22Rv1 (cell line): ENCODE measurements around the gene ERFL.

Source experiments
- ZFX ChIP-seq: fragments of 450-650 bp; IDR thresholded peaks from 2 replicates; pipeline ENCODE4 v1.6.1; 2017; ENCODE audit warnings: antibody characterized with exemption, borderline replicate concordance
- TF ChIP-seq, protein P1 (sequence below): fragments of 450-650 bp; IDR thresholded peaks from 2 replicates; pipeline ENCODE4 v1.5.1; 2017; ENCODE audit warnings: mild to moderate bottlenecking

DNA sequence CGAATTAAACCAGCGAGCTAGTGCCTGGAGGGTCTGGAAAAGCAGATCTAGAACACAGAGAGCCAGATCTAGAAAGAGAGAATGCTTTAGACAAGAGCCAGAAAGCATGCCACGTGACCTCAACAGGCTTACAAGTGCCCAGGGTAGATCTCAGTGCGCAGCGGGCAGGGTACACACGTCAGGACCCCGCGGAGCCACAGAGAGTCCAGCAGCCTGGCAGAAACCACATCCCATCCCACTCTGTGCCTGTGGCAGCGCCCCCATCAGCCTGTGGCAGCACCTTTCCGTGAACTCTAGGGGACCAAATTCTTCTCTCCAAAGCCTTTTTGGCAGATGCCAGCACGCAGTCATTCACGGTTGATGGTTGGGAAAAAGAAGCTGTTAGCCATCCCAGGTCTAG is 39.3 kb downstream of the ERFL start:
- TF ChIP-seq, protein P1, sequence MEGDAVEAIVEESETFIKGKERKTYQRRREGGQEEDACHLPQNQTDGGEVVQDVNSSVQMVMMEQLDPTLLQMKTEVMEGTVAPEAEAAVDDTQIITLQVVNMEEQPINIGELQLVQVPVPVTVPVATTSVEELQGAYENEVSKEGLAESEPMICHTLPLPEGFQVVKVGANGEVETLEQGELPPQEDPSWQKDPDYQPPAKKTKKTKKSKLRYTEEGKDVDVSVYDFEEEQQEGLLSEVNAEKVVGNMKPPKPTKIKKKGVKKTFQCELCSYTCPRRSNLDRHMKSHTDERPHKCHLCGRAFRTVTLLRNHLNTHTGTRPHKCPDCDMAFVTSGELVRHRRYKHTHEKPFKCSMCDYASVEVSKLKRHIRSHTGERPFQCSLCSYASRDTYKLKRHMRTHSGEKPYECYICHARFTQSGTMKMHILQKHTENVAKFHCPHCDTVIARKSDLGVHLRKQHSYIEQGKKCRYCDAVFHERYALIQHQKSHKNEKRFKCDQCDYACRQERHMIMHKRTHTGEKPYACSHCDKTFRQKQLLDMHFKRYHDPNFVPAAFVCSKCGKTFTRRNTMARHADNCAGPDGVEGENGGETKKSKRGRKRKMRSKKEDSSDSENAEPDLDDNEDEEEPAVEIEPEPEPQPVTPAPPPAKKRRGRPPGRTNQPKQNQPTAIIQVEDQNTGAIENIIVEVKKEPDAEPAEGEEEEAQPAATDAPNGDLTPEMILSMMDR = no peak
- TF ChIP-seq ZFX = no peak
